GM04503 (cell line): ENCODE measurements around the gene FAM114A1.
"Not testable (repeated sequence)": the region's sequence is repeated elsewhere in the genome, so short reads cannot be mapped to it uniquely, and the experiment has no call there.

ENCODE experiments used
- DNase-seq: peaks from one replicate; pipeline ENCODE4 v3.0.0-alpha.2; 2012; ENCODE audit warnings: low read depth

The FAM114A1 gene

DNA sequence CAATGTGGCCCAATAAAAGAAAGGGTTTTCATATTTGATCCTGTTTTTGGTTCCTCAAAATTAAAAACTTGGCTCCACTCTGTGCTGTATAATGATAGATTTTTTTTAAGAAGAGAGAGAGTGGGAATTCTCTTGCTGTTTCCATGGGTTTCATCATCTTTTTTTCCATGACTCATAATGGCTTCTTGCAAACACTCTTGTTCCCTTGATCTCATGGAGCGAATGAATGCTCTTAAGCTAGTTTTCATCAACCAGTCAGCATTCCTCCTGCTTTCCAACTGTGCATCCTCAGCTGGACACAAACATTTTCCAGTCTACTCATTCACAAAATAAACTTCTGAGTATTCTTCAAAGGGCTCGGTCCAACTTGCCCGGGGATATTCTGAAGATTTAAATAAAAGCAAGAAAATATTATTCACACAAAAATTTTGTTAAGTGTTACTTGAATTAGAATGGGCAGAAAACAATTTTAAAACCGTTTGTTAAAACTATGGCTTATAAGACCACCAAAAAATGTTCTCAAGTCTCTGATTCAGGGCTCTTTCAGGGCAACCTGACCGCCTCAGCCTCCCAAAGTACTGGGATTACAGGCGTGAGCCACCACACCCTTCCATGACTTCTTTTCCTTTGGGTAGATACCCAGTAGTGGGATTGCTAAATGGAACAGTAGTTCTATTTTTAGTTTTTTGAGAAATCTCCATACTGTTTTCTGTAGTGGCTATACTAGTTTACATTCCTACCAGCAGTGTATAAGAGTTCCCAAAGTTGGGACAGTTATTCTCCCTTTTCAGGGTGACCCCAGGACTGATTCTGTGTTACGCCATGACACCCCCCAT, 99.9 kb downstream of the FAM114A1 start:
- DNase-seq, result peak; percentile 91

DNA sequence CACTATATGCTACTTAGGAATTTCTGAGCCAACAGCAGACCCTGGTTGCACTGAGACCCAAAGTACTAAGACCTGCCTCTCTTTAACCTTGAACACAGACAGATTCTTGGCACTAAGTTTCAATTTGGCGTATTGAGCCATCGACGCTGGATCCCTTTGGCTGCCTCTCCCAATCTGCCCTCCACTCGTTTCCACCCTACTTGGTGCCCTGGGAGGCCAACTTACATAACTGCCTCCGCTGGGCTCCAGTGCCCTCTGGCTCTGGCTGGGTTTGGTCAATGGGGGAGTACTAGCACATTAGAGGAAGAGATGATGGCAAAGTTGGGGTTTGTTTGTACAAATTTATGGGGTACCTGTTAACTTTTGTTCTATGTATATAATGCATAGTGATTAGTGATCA, 101.1 kb downstream of the FAM114A1 start:
- DNase-seq, result no peak

DNA sequence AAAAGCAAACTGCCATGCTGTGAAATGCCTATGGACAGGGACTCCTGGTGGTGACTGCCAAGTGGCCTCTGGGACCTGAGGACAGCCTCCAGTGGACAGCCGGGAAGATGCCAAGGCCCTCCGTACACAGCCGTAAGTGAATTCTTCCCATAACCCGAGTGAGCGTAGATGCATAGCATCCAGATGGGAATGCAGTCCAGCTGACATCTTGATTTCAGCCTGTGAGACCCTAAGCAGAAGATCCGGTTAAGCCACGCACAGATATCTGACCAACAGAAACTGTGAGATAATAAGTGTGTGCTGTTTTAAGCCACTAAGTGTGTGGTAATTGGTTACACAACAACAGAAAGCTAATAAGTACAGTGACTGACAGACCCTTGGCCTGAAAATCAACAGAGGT, 108.7 kb downstream of the FAM114A1 start:
- DNase-seq, result no peak

DNA sequence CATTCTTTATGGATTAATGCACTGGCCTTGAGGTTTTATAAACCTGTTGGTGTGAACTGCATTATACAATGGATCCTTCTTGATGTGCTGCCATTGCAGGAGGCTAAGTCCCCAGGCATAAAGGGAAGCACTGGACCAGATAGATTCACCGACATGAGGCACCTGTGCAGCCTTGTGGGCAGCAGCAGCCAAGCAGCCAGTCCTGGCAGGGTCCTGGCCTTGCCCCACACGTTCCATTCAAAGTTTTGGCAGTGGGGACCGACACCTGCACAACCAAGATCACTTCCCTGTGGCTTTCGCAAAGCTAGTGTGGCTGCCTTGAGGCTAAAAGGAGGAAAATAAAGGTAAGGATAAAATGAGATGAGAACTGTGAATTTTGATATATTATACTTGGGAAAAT, 111.5 kb downstream of the FAM114A1 start:
- DNase-seq, result no peak

DNA sequence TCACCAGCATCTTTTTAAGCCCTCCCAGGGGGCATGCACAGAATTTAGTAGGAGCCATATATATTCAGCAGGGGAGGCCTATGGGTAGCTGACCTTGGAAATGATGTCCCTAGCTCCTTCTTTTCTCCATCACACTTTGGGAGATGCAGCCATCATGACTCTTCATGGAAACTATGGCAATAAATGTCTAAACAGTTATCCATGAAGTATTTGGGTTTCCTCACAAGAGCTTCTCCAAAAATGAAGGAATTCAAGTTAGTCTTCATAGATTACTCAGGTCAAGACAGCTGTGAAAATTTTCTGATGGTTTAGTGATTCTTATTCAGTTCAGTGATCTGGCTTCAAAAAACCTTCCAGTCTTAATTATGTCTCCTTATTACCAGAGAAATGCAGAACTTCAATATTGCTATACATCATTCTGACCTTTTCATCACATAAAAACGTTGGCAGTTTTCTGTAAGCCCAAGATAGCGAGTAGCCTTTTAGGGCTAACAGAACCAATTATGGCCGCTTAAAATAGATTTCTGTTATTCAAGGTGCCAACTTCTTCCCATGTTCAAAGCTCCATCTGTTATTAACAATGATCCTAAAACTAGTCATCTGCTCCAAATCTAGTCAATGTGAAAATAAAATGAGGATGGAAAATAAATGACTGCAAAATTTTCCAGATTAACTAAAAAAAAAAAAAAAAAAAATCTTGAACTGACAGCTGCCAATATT, 112.1 kb downstream of the FAM114A1 start:
- DNase-seq, result no peak

DNA sequence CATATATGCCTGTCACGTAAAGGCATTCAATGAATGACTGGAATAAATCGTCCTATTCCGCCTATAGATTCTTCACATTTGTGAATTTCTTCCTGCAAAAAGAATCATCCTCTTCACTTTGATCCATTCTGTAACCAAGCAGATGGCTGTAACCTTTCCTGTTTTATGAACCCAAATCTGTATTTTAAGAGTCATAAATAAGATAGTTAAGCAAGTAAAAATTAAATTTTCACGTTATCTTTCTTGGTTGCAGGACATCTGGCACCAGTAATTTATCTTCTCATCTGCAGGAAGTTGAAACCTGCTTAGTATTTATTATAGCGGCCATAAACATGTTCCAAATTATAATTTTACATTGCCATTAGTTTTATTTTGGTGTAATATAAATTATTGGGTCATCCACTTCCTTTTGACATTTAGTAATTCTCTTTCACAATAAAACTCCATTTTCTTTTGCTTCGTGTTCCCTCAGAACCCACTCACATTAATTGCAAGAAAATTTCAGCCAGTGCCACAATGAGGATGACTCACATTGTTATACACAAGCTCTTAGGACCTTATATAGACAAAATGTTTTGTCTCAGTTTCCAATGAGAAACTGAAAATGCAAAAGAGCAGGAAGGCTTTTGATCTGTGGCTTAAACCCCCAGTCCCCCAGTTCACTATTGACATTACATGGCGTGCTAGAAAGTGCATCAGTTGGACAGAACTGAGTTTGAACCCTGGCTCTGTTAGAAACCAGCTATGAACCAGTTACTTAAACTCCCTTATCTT, 113.5 kb downstream of the FAM114A1 start:
- peak; percentile 65 for DNase-seq

DNA sequence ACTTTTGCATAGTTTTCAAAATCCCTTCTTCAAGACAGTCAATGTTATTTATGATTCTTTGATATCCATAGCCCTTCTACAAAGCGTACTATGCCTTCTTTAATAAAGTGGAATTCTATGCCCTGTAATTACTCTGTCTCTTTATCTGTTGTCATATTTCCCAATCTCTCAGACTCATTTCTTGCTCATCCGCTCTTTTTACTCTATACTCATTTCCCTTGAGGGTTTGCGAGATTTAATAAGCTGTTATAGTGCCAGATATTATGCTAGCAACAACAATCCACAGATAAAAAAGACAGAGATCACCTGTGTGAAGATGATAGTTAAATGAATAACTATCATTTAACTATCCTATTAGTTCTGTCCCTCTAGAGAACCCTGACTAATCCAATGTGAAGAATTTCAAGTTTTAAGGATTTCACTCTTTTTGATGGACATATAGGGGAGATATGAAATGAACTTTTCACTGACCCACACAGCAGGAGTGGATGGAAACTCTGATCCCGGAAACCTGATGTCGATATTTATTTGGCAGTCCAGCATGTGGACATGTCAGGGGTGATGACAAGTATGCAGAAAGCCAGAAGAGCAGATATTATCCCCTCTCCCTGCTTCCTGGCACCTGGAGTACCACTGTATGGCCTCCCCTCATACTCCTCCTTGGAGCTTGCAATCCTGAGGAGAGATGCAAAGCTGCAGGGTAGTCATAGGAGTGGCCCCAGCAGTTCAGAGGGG, 114.9 kb downstream of the FAM114A1 start:
- DNase-seq, result no peak

DNA sequence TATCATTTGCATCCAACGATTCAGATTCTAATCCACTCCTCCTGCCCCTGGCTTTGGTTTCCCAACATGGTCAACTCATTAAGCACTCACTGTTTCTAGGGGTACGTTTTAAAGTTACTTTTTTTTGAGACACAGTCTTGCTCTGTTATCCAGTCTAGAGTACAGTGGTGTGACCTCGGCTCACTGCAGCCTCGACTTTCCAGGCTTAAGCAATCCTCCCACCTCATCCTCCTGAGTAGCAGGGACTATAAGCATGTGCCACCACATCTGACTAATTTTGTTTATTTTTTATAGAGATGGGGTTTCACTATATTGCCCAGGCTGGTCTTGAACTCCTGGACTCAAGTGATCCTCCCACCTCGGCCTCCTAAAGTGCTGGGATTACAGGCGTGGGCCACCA, 115.7 kb downstream of the FAM114A1 start:
- no peak for DNase-seq

DNA sequence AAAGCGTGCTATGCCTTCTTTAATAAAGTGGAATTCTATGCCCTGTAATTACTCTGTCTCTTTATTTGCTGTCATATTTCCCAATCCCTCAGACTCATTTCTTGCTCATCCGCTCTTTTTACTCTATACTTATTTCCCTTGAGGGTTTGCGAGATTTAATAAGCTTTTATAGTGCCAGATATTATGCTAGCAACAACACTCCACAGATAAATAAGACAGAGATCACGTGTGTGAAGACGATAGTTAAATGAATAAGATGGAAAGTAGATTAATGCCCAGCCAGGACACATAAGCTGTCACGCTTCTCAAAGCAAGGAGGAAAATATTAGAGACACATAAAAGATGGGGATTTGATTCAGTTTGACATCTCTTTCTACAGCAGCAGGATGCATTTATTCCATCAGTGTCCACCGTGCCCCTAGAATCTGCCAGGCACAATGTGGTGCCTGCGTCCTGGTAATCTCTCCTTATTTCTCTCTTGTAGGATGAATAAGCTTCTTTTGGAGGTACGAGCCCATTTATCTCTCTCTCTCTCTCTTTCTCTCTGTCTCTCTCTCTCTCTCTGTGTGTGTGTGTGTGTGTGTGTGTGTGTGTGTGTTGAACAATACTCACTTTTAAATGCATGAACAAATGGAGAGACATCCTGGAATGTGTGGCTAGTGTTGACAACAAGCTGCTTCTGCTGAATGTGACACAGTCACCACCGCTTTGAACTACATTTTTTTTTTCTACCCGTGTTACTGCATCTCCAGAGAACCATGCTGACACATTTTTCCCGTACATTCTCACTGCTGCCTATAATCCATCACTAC, 116.4 kb downstream of the FAM114A1 start:
- no peak for DNase-seq

DNA sequence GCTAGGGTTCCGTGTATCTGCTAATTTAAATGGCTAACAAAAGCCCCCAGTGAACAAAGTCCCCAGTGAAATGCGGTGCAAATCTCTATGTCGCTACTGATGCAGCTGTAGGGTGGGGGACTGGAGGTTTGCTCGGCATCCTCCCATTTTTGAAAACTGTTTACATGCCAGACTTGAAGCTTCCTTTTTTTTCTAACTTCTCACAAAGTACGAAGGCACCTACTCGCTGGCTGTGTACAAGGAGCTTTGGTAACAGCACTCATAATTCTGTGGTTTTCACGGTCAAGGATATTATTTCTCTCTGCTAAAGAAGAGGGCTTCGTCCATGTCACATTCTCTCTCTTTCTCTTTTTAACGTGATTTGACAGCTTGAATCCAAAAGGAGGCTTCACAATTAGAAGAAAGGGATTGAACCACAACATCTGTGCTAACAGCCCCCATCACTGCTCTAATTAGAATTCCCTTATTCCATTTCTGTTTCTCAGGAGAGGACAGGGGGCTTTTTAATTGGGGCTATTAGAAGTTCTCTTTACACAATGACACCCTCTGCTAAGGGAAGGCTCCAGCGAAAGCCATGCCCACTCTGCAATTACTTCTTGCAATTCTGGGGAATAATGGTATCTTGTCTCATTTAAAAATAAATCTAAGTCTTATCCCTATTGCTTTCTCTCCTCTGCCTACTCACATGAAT, 117.9 kb downstream of the FAM114A1 start:
- DNase-seq, result no peak

DNA sequence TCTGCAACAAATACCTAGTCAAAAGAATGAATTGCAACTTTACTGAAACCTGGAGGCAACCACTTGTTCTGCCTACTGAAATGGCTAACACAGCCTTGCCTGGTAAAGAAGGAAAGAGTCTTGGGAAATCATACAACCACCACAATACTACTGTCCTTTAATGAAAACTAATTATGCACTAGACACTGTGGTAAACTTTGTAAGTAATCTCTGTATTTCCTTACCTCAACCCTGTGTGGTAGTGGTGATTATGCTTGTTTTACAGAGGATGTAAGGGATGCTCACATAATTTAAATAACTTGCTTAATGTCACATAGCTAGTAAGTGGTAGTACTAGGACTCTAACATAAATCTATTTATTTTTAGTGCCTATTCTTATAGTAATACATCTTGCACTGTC, 119.9 kb downstream of the FAM114A1 start:
- no peak for DNase-seq

DNA sequence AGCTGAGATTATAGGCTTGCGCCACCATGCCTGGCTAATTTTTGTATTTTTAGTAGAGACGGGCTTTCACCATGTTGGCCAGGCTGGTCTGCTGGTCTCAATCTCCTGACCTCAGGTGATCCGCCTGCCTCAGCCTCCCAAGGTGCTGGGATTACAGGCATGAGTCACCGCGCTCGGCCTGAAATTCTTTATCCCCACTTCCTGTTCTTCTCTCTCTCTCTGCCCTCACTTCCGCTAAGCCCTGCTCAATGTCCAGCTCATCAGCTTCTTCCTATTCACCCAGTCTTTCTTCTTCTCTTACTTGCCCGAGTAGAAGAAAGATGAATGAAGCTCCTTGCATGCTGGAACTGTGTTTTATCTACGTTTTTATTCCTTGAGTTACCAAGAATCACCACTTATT, 120.7 kb downstream of the FAM114A1 start:
- DNase-seq, result not testable (repeated sequence)

DNA sequence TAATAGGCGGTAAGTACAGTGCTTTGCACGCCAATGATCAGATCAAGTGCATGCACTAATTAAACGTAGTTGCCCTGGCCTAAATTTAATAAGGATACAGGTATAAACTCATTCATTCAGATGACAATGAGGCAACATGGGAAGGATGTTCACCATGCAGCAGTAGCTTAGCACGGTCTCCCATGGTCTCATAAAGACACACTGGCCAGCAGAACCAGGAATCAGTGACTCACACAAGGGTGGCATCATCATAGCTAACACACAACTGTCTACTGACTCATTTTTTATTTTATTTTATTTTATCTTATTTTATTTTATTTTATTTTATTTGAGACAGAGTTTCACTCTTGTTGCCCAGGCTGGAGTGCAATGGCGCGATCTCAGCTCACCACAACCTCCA, 121.9 kb downstream of the FAM114A1 start:
- no peak for DNase-seq

DNA sequence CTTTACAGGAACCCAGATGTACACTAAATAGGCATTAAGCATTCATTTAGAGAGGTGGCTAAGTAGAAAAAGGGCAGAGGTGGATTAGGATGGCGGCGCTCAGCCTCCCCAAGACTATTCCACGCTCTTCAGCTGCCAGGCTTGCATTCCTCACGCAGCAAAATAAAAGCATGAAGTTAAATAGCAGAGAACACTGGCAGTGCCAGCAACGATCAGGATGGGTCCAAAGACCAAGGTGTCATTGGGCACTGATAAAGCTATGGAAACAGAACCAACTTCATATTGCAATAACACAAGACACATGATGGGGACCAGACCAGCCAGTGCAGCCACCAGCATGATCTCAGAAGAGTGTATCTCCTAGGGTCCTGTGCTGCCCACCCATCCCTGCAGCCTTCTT, 122.6 kb downstream of the FAM114A1 start:
- DNase-seq, result no peak

DNA sequence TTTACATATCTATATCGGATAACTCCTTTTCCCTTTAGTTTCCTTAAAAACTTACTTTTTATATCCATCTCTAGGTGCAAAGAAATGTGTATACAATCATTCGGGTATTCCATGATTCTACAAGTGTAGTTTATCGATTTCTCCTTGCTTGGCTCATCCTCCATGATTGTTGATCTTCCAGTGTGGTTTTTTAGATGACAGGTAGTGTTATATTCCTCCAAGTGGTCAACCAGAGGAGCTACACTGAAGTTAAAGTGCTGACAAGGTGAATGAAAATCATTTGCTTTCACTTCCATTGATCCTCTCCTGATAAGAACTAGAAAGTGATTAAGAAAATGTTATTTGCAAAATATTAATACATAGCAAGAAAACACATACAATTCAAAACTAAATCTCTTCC, 126.1 kb downstream of the FAM114A1 start:
- DNase-seq, result no peak

DNA sequence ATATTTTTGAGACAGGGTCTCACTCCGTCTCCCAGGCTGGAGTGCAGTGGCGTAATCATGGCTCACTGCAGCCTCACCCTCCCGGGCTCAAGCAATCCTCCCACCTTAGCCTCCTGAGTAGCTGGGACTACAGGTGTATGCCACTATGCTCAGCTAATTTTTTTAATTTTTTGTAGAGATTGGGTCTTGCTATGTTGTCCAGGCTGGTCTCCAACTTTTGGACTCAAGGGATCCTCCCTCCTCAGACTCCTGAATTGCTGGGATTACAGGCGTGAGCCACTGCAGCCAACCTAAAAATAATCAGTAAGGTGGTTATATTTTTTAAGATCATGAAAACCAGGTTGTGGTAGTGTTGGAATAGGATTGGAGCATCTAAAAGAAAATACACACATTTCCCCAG, 126.5 kb downstream of the FAM114A1 start:
- DNase-seq, result no peak
